ENCODE results near the gene GDF9. TPM values are rescaled to one million over a fixed set of nuclear protein-coding genes. Genes with fewer than 3 reads are reported as not detected.

GDF9 gene
- total RNA-seq, 2 experiments from 2014 or later: 0.66 to 2.2 TPM

GRCh38 chr5:132837868-132838267, 28.4 kb downstream of the GDF9 start:
- Histone ChIP-seq H3K4me1 (ENCODE audit: insufficient read depth, low read length, poor library complexity, severe bottlenecking) (no peaks in the 10 kb centered on the region), H3K9me3 (ENCODE audit: low read length) (no peaks in the 10 kb centered on the region), H3K4me2 (ENCODE audit: low read length) (no peak overlapping the region), H3K36me3 (ENCODE audit: insufficient read depth, low read length) (no peaks in the 10 kb centered on the region), H2AFZ (ENCODE audit: low read length) (no peak overlapping the region), H3K9me2 (ENCODE audit: insufficient read depth, low read length) (no peaks in the 10 kb centered on the region), H4K20me1 (ENCODE audit: insufficient read depth, low read length) (no peaks in the 10 kb centered on the region), H3K79me2 (ENCODE audit: insufficient read depth, low read depth, low read length) (no peaks in the 10 kb centered on the region), H3K4me3 (ENCODE audit: low read depth, low read length, poor library complexity, severe bottlenecking) (no peak overlapping the region), H3K27ac (ENCODE audit: low read depth, low read length, poor library complexity, severe bottlenecking) (no peak overlapping the region)
- intact Hi-C loops (cut with micrococcal nuclease; ENCODE audit: unreplicated experiment): loop anchor here (10.0 kb wide), 1 partner anchor 457 kb away; no protein-coding TSS in a partner anchor
- ChIA-PET CTCF (ENCODE audit: unreplicated experiment) (no interaction called here), POLR2A (interaction anchor here (0.6 kb wide), 1 partner anchor 23 kb away, joined by 3 read pairs; no protein-coding TSS in a partner anchor)
- BruUV-seq (replicated peaks): no TSS peak
- DNase-seq (ENCODE audit: low spot score): no peak
- no peak for TF ChIP-seq CTCF (conservative IDR thresholded peaks at IDR 0.05; ENCODE audit: low read length)
- no peak for TF ChIP-seq EZH2phosphoT487 (IDR thresholded peaks at IDR 0.05; ENCODE audit: borderline replicate concordance, low read depth, low read length)

GRCh38 chr5:132836852-132837251, 29.4 kb downstream of the GDF9 start:
- H3K9me2 ChIP-seq (ENCODE audit: insufficient read depth, low read length): no peaks in the 10 kb centered on the region
- no peaks in the 10 kb centered on the region for H3K4me1 ChIP-seq (ENCODE audit: insufficient read depth, low read length, poor library complexity, severe bottlenecking)
- no peak overlapping the region for H3K4me2 ChIP-seq (ENCODE audit: low read length)
- POLR2A ChIA-PET: no interaction called here
- intact Hi-C loops (cut with micrococcal nuclease; ENCODE audit: unreplicated experiment): loop anchor here (10.0 kb wide), 1 partner anchor 458 kb away; no protein-coding TSS in a partner anchor
- H3K4me3 ChIP-seq (ENCODE audit: low read depth, low read length, poor library complexity, severe bottlenecking): no peak overlapping the region
- TF ChIP-seq CTCF (conservative IDR thresholded peaks at IDR 0.05; ENCODE audit: low read length) (no peak), EZH2phosphoT487 (IDR thresholded peaks at IDR 0.05; ENCODE audit: borderline replicate concordance, low read depth, low read length) (no peak)
- no peak overlapping the region for H3K27ac ChIP-seq (ENCODE audit: low read depth, low read length, poor library complexity, severe bottlenecking)
- BruUV-seq (replicated peaks): no TSS peak
- no peaks in the 10 kb centered on the region for H3K9me3 ChIP-seq (ENCODE audit: low read length)
- H3K79me2 ChIP-seq (ENCODE audit: insufficient read depth, low read depth, low read length): no peaks in the 10 kb centered on the region
- no peak overlapping the region for H2AFZ ChIP-seq (ENCODE audit: low read length)
- CTCF ChIA-PET (ENCODE audit: unreplicated experiment): no interaction called here
- DNase-seq (ENCODE audit: low spot score): no peak
- H4K20me1 ChIP-seq (ENCODE audit: insufficient read depth, low read length): no peaks in the 10 kb centered on the region
- H3K36me3 ChIP-seq (ENCODE audit: insufficient read depth, low read length): no peaks in the 10 kb centered on the region

- peaks cover 5% of the 10 kb centered on the region for H3K4me1 ChIP-seq (ENCODE audit: insufficient read depth, low read length, poor library complexity, severe bottlenecking)
- DNase-seq (ENCODE audit: low spot score): no peak
- H3K9me3 ChIP-seq (ENCODE audit: low read length): no peaks in the 10 kb centered on the region
- H3K27ac ChIP-seq (ENCODE audit: low read depth, low read length, poor library complexity, severe bottlenecking): no peak overlapping the region
- no peaks in the 10 kb centered on the region for H4K20me1 ChIP-seq (ENCODE audit: insufficient read depth, low read length)
- H3K79me2 ChIP-seq (ENCODE audit: insufficient read depth, low read depth, low read length): no peaks in the 10 kb centered on the region
- no peak overlapping the region for H3K4me3 ChIP-seq (ENCODE audit: low read depth, low read length, poor library complexity, severe bottlenecking)
- intact Hi-C loops (cut with micrococcal nuclease; ENCODE audit: unreplicated experiment): loop anchor here (5.0 to 10.0 kb wide), 2 partner anchors 48 to 461 kb away; no protein-coding TSS in a partner anchor
- no peak overlapping the region for H2AFZ ChIP-seq (ENCODE audit: low read length)
- no peak overlapping the region for H3K4me2 ChIP-seq (ENCODE audit: low read length)
- no peaks in the 10 kb centered on the region for H3K36me3 ChIP-seq (ENCODE audit: insufficient read depth, low read length)
- CTCF ChIA-PET (ENCODE audit: unreplicated experiment): no interaction called here
- H3K9me2 ChIP-seq (ENCODE audit: insufficient read depth, low read length): no peaks in the 10 kb centered on the region
- no TSS peak for BruUV-seq (replicated peaks)
- TF ChIP-seq EZH2phosphoT487 (IDR thresholded peaks at IDR 0.05; ENCODE audit: borderline replicate concordance, low read depth, low read length) (no peak), CTCF (conservative IDR thresholded peaks at IDR 0.05; ENCODE audit: low read length) (no peak)
- POLR2A ChIA-PET: interaction anchor here (0.6 to 0.7 kb wide), 2 partner anchors 493 to 822 kb away, joined by 3 read pairs; no protein-coding TSS in a partner anchor
Observed at GRCh38 chr5:132834057-132834456, 32.2 kb downstream of the GDF9 start.

Data from OCI-LY7 (cell line).